GM21576 (cell line): ENCODE results near the gene EPB41L1.

ENCODE experiments used
- ATAC-seq: cut with Tn5 transposase; IDR thresholded peaks from one replicate; pipeline ENCODE4 v1.9.1; 2021; ENCODE audit warnings: mild to moderate bottlenecking, moderate library complexity; ENCODE audit not compliant: unreplicated experiment

Gene EPB41L1

GRCh38 chr20:36275441-36276189, 121.1 kb downstream of the EPB41L1 start:
- no peak for ATAC-seq

- no peak for ATAC-seq
Observed at GRCh38 chr20:36277546-36277945, 123.0 kb downstream of the EPB41L1 start.

GRCh38 chr20:36279362-36279761, 124.8 kb downstream of the EPB41L1 start:
- no peak for ATAC-seq

- no peak for ATAC-seq
Observed at GRCh38 chr20:36279776-36280175, 125.2 kb downstream of the EPB41L1 start.

- no peak for ATAC-seq
Observed at GRCh38 chr20:36281785-36282380, 127.3 kb downstream of the EPB41L1 start.
